Endothelial cell (in vitro differentiated cells): Measurements from ENCODE around the gene PIK3C2G. TPM values are rescaled to one million over a fixed set of nuclear protein-coding genes. Genes with fewer than 3 reads are reported as not detected.

Experiments used
- DNase-seq: peaks from one replicate; pipeline ENCODE4 v3.0.0; 2021; ENCODE audit warnings: low spot score
- H3K27ac Mint-ChIP-seq: one replicate; pipeline ENCODE4 v1.8.0; 2021; ENCODE audit warnings: mixed read lengths, inconsistent platforms; ENCODE audit not compliant: unreplicated experiment
- H3K27me3 Mint-ChIP-seq: one replicate; pipeline ENCODE4 v1.8.0; 2021; ENCODE audit warnings: mild to moderate bottlenecking, moderate library complexity, mixed read lengths, inconsistent platforms; ENCODE audit not compliant: unreplicated experiment
- H3K36me3 Mint-ChIP-seq: one replicate; pipeline ENCODE4 v1.8.0; 2021; ENCODE audit warnings: mild to moderate bottlenecking, low read depth, mixed read lengths, inconsistent platforms; ENCODE audit not compliant: unreplicated experiment
- H3K4me1 Mint-ChIP-seq: one replicate; pipeline ENCODE4 v1.8.0; 2021; ENCODE audit warnings: mild to moderate bottlenecking, mixed read lengths, inconsistent platforms; ENCODE audit not compliant: unreplicated experiment
- H3K4me3 Mint-ChIP-seq: one replicate; pipeline ENCODE4 v1.8.0; 2021; ENCODE audit warnings: mild to moderate bottlenecking, mixed read lengths, inconsistent platforms; ENCODE audit not compliant: unreplicated experiment
- H3K9me3 Mint-ChIP-seq: one replicate; pipeline ENCODE4 v1.8.0; 2021; ENCODE audit warnings: mixed read lengths, inconsistent platforms; ENCODE audit not compliant: unreplicated experiment
- total RNA-seq: library from RNA; stranded (reverse); fragmentation: NEBNext Ultra II Directional; extraction: Animal tissue kit (Norgen Biotek cat#: 25700); gene quantifications from one replicate; pipeline ENCODE4 v1.2.1, GENCODE V29; 2021; ENCODE audit not compliant: unreplicated experiment
- TF ChIP-seq, protein P1 (sequence below): fragments of 200-600 bp; sonication (generic); IDR thresholded peaks from one replicate; pipeline ENCODE4 v1.5.0; 2021; ENCODE audit warnings: antibody characterized with exemption; ENCODE audit not compliant: unreplicated experiment

Gene PIK3C2G
- total RNA-seq, 1 donor from 2014 or later = not detected

DNA sequence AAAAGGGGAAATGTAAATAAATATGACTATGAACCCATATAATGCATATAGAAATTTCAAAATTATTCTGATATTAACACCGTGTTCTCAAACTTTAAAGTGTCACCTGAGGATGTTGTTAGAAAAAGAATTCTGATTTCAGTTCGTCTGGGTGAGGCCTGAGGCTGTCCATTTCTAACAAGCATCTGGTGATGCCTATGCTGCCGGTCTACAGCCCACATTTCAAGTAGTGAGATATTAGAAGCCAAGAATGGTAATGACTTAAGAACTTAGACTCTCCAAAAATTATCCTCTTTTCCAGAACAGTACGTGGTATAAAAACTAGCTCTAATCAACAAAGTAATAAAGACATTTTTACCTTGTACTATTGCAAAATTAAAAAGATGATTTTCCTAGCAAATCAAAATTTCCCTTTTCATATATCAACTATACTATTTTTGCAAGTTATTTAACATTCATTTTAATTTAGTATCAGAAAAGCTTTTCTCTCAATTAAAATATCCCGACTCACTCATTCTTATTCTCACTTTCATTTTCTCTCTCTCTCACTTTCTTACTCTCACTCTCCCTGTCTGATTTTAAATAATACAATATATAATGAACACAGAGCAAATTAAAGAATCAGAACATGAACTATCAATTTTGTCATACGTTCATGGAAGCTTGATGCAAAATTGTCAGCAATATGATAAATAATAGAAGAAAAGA is 35.0 kb downstream of the PIK3C2G start:
- Mint-ChIP-seq H3K36me3 (no peaks in the 10 kb centered on the region), H3K27me3 (no peaks in the 10 kb centered on the region), H3K9me3 (no peaks in the 10 kb centered on the region), H3K4me3 (no peak overlapping the region), H3K27ac (no peak overlapping the region), H3K4me1 (no peaks in the 10 kb centered on the region)
- DNase-seq = no peak
- TF ChIP-seq, protein P1, sequence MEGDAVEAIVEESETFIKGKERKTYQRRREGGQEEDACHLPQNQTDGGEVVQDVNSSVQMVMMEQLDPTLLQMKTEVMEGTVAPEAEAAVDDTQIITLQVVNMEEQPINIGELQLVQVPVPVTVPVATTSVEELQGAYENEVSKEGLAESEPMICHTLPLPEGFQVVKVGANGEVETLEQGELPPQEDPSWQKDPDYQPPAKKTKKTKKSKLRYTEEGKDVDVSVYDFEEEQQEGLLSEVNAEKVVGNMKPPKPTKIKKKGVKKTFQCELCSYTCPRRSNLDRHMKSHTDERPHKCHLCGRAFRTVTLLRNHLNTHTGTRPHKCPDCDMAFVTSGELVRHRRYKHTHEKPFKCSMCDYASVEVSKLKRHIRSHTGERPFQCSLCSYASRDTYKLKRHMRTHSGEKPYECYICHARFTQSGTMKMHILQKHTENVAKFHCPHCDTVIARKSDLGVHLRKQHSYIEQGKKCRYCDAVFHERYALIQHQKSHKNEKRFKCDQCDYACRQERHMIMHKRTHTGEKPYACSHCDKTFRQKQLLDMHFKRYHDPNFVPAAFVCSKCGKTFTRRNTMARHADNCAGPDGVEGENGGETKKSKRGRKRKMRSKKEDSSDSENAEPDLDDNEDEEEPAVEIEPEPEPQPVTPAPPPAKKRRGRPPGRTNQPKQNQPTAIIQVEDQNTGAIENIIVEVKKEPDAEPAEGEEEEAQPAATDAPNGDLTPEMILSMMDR = no peak

DNA sequence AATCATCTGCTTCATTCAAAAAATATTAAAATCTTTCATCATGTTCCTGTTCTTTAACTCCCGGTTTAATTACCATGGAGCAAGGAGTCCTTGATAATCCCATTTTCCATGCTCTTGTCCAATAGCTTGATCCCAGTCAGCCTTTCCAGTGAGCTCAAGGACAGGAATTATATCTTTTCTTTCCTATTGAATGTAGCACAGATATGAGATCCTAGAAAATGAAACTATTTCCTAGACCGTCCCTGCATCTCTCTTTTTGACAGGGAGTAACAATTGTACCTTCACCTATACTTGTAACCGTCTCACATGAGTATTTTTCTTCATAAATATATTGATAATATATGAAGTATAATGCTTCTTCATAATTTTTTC is 35.6 kb downstream of the PIK3C2G start:
- no peak overlapping the region for H3K27ac Mint-ChIP-seq
- H3K9me3 Mint-ChIP-seq = no peaks in the 10 kb centered on the region
- H3K36me3 Mint-ChIP-seq = no peaks in the 10 kb centered on the region
- DNase-seq = no peak
- H3K4me3 Mint-ChIP-seq = no peak overlapping the region
- TF ChIP-seq, protein P1 = no peak
- no peaks in the 10 kb centered on the region for H3K27me3 Mint-ChIP-seq
- no peaks in the 10 kb centered on the region for H3K4me1 Mint-ChIP-seq

DNA sequence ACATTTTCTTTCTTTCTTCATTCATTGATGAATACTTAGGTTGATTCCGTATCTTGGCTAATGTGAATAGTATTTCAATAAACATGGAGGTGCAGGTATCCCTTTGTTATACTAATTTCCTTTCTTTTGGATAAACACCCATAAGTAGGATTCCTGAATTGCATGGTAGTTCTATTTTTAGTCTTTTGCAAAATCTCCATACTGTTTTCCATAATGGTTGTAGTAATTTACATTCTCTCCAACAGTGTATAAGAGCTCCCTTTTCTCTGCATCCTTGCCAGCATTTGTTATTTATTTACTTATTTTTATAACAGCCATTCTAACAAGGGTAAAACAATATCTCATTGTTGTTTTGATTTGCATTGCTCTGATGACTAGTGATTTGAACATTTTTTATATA is 36.6 kb downstream of the PIK3C2G start:
- H3K27ac Mint-ChIP-seq = no peak overlapping the region

DNA sequence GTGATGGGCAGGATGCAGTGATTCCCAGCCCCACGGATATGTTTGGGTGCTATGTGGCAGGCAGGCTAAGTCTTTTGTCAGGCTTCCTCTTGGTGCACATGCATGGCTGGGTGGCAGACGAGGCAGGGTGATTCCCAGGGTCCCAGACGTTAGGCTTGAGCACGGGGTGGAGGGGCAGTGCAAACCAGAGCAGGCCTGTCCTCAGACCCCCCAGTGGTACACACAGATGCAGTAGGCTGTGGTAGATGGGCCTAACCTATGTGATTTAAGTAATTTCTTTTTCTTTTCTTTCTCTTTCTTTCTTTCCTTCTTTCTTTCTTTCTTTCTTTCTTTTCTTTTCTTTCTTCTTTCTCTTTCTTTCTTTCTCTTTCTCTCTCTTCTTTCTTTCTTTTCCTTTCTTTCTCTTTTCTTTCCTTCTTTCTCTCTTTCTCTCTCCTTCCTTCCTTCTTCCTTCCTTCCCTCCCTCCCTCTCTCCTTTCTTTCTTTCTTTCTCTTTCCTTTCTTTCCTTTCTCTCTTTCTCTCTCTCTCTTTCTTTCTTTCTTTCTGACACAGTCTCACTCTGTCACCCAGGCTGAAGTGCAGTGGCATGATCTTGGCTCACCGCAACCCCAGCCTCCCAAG is 41.6 kb downstream of the PIK3C2G start:
- H3K36me3 Mint-ChIP-seq = no peaks in the 10 kb centered on the region
- no peak overlapping the region for H3K27ac Mint-ChIP-seq
- TF ChIP-seq, protein P1 = no peak
- no peaks in the 10 kb centered on the region for H3K4me1 Mint-ChIP-seq
- no peaks in the 10 kb centered on the region for H3K27me3 Mint-ChIP-seq
- DNase-seq = no peak
- H3K9me3 Mint-ChIP-seq = no peaks in the 10 kb centered on the region
- H3K4me3 Mint-ChIP-seq = no peak overlapping the region

More for the DNA sequence above, 36.6 kb downstream of the PIK3C2G start:
- Mint-ChIP-seq H3K4me1 (no peaks in the 10 kb centered on the region), H3K4me3 (no peak overlapping the region), H3K9me3 (no peaks in the 10 kb centered on the region), H3K36me3 (no peaks in the 10 kb centered on the region), H3K27me3 (no peaks in the 10 kb centered on the region)
- TF ChIP-seq, protein P1 = no peak
- DNase-seq = no peak

DNA sequence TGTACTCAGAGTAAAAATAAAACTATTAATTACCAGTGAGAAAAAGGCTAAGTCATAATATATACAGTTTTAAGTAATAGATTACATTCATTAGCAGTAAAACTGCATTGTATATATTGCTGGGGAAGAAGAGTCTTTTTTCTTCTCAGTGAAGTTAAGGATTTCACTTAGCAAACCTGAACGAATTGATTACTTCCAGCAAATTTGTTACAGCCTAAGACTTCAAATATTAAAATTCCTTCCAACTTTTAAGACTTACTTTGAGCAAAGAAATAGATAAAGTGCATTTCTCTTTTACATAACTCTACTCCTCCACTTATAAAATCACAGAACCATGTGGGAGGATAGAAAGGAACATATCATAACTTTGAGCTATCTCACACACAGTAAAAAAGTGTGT is 43.3 kb downstream of the PIK3C2G start:
- Mint-ChIP-seq H3K27me3 (no peaks in the 10 kb centered on the region), H3K4me1 (no peaks in the 10 kb centered on the region), H3K9me3 (no peaks in the 10 kb centered on the region), H3K36me3 (no peaks in the 10 kb centered on the region), H3K4me3 (no peak overlapping the region), H3K27ac (no peak overlapping the region)
- DNase-seq = no peak
- TF ChIP-seq, protein P1 = no peak
